HG03520 (cell line): Measurements from ENCODE around the gene PPP1R9B.

ENCODE experiments used
- ATAC-seq: cut with Tn5 transposase; IDR thresholded peaks from one replicate; pipeline ENCODE4 v1.9.1; 2021; ENCODE audit warnings: mild to moderate bottlenecking, moderate library complexity; ENCODE audit not compliant: unreplicated experiment

The PPP1R9B gene

GRCh38 chr17:50188531-50188920 lies 38.0 kb upstream of the PPP1R9B start:
- no peak for ATAC-seq

GRCh38 chr17:50187751-50188530 lies 37.5 kb upstream of the PPP1R9B start:
- ATAC-seq: no peak

GRCh38 chr17:50187394-50187725 lies 36.9 kb upstream of the PPP1R9B start:
- no peak for ATAC-seq

GRCh38 chr17:50186661-50187393 lies 36.4 kb upstream of the PPP1R9B start:
- ATAC-seq: no peak

- ATAC-seq: no peak
These were observed 35.4 kb upstream of the PPP1R9B start for GRCh38 chr17:50185631-50186471.

- ATAC-seq: no peak
These were observed 34.3 kb upstream of the PPP1R9B start for GRCh38 chr17:50184611-50185398.

GRCh38 chr17:50184064-50184463 lies 33.6 kb upstream of the PPP1R9B start:
- ATAC-seq: no peak

- ATAC-seq: no peak
These were observed 33.0 kb upstream of the PPP1R9B start for GRCh38 chr17:50183421-50183994.

GRCh38 chr17:50182783-50183420 lies 32.4 kb upstream of the PPP1R9B start:
- ATAC-seq: no peak

GRCh38 chr17:50181591-50182560 lies 31.4 kb upstream of the PPP1R9B start:
- ATAC-seq: no peak

- ATAC-seq: no peak
These were observed 30.7 kb upstream of the PPP1R9B start for GRCh38 chr17:50181144-50181543.

GRCh38 chr17:50180620-50181019 lies 30.1 kb upstream of the PPP1R9B start:
- no peak for ATAC-seq

GRCh38 chr17:50180111-50180510 lies 29.6 kb upstream of the PPP1R9B start:
- ATAC-seq: no peak

GRCh38 chr17:50177983-50178834 lies 27.7 kb upstream of the PPP1R9B start:
- ATAC-seq: no peak

- ATAC-seq: no peak
These were observed 27.0 kb upstream of the PPP1R9B start for GRCh38 chr17:50177476-50177875.

GRCh38 chr17:50176559-50177357 lies 26.3 kb upstream of the PPP1R9B start:
- ATAC-seq: no peak
